ENCODE measurements around the gene FASTKD3. TPM values are rescaled to one million over a fixed set of nuclear protein-coding genes. Genes with fewer than 3 reads are reported as not detected.
"Not testable (repeated sequence)": the region's sequence is repeated elsewhere in the genome, so short reads cannot be mapped to it uniquely, and the experiment has no call there.

FASTKD3 gene
- total RNA-seq (2014; rRNA removed; shearing (Covaris generic)) = 15.4 and 16.4 TPM in 2 replicates

GRCh38 chr5:7868773-7869473 is at the start of gene FASTKD3, which contains the start of gene MTRR:
Gene FASTKD3, minus strand, starts transcription at chr5:7869031. Its CDS starts 948 bp downstream, at chr5:7868083.
Gene MTRR, plus strand, starts transcription at chr5:7869148. Its CDS starts 1,647 bp downstream, at chr5:7870795.
- DNase-seq = peak; percentile 95
- Histone ChIP-seq H3K4me3 (ENCODE audit: insufficient read depth, low read depth, low read length) (peak within 1 kb of the TSS; percentile 85), H3K27me3 (ENCODE audit: control insufficient read depth, insufficient read depth, low read length) (no peaks in the 10 kb centered on the region)

GRCh38 chr5:7917130-7918123 is 48.6 kb upstream of the FASTKD3 start:
- Histone ChIP-seq H3K36me3 (replicated peaks; ENCODE audit: control insufficient read depth, insufficient read depth, low read length) (no peaks in the 10 kb centered on the region), H3K4me3 (ENCODE audit: insufficient read depth, low read depth, low read length) (no peak overlapping the region), H3K27me3 (ENCODE audit: control insufficient read depth, insufficient read depth, low read length) (no peaks in the 10 kb centered on the region)
- no peak for DNase-seq

More at GRCh38 chr5:7868773-7869473, at the start of gene FASTKD3, which contains the start of gene MTRR:
- no peaks in the 10 kb centered on the region; the same call in 1 of the 2 replicates for H3K36me3 ChIP-seq (replicated peaks; ENCODE audit: control insufficient read depth, insufficient read depth, low read length)

- H3K27me3 ChIP-seq (ENCODE audit: control insufficient read depth, insufficient read depth, low read length) = no peaks in the 10 kb centered on the region
- H3K36me3 ChIP-seq (replicated peaks; ENCODE audit: control insufficient read depth, insufficient read depth, low read length) = no peaks in the 10 kb centered on the region
- DNase-seq = no peak
- no peak overlapping the region for H3K4me3 ChIP-seq (ENCODE audit: insufficient read depth, low read depth, low read length)
Measured at GRCh38 chr5:7916171-7916804, 47.5 kb upstream of the FASTKD3 start.

GRCh38 chr5:7911429-7911771 is 42.6 kb upstream of the FASTKD3 start:
- not testable (repeated sequence) for H3K36me3 ChIP-seq (replicated peaks; ENCODE audit: control insufficient read depth, insufficient read depth, low read length); H3K27me3 ChIP-seq (ENCODE audit: control insufficient read depth, insufficient read depth, low read length); DNase-seq; H3K4me3 ChIP-seq (ENCODE audit: insufficient read depth, low read depth, low read length)

GRCh38 chr5:7910738-7911428 is 42.1 kb upstream of the FASTKD3 start:
- no peaks in the 10 kb centered on the region for H3K27me3 ChIP-seq (ENCODE audit: control insufficient read depth, insufficient read depth, low read length)
- no peak overlapping the region for H3K4me3 ChIP-seq (ENCODE audit: insufficient read depth, low read depth, low read length)
- no peaks in the 10 kb centered on the region for H3K36me3 ChIP-seq (replicated peaks; ENCODE audit: control insufficient read depth, insufficient read depth, low read length)
- no peak for DNase-seq

- no peak for DNase-seq
- no peak overlapping the region for H3K4me3 ChIP-seq (ENCODE audit: insufficient read depth, low read depth, low read length)
Measured at GRCh38 chr5:7908317-7908716, 39.5 kb upstream of the FASTKD3 start.

GRCh38 chr5:7907612-7908011 is 38.8 kb upstream of the FASTKD3 start:
- no peak for DNase-seq
- no peaks in the 10 kb centered on the region for H3K36me3 ChIP-seq (replicated peaks; ENCODE audit: control insufficient read depth, insufficient read depth, low read length)
- no peaks in the 10 kb centered on the region for H3K27me3 ChIP-seq (ENCODE audit: control insufficient read depth, insufficient read depth, low read length)
- H3K4me3 ChIP-seq (ENCODE audit: insufficient read depth, low read depth, low read length) = no peak overlapping the region

More at GRCh38 chr5:7908317-7908716, 39.5 kb upstream of the FASTKD3 start:
- H3K36me3 ChIP-seq (replicated peaks; ENCODE audit: control insufficient read depth, insufficient read depth, low read length) = no peaks in the 10 kb centered on the region
- no peaks in the 10 kb centered on the region for H3K27me3 ChIP-seq (ENCODE audit: control insufficient read depth, insufficient read depth, low read length)

GRCh38 chr5:7904170-7904569 is 35.3 kb upstream of the FASTKD3 start:
- Histone ChIP-seq H3K27me3 (ENCODE audit: control insufficient read depth, insufficient read depth, low read length) (no peaks in the 10 kb centered on the region), H3K36me3 (replicated peaks; ENCODE audit: control insufficient read depth, insufficient read depth, low read length) (peaks cover 6% of the 10 kb centered on the region), H3K4me3 (ENCODE audit: insufficient read depth, low read depth, low read length) (no peak overlapping the region)
- DNase-seq = no peak

- Histone ChIP-seq H3K27me3 (ENCODE audit: control insufficient read depth, insufficient read depth, low read length) (no peaks in the 10 kb centered on the region), H3K4me3 (ENCODE audit: insufficient read depth, low read depth, low read length) (no peak overlapping the region), H3K36me3 (replicated peaks; ENCODE audit: control insufficient read depth, insufficient read depth, low read length) (peaks cover 11% of the 10 kb centered on the region)
- DNase-seq = no peak
Measured at GRCh38 chr5:7902666-7903625, 34.1 kb upstream of the FASTKD3 start.

GRCh38 chr5:7902201-7902600 is 33.4 kb upstream of the FASTKD3 start:
- Histone ChIP-seq H3K4me3 (ENCODE audit: insufficient read depth, low read depth, low read length) (no peak overlapping the region), H3K27me3 (ENCODE audit: control insufficient read depth, insufficient read depth, low read length) (no peaks in the 10 kb centered on the region), H3K36me3 (replicated peaks; ENCODE audit: control insufficient read depth, insufficient read depth, low read length) (peaks cover 13% of the 10 kb centered on the region)
- DNase-seq = no peak

- DNase-seq = peak; percentile 22
- Histone ChIP-seq H3K27me3 (ENCODE audit: control insufficient read depth, insufficient read depth, low read length) (no peaks in the 10 kb centered on the region), H3K4me3 (ENCODE audit: insufficient read depth, low read depth, low read length) (no peak overlapping the region), H3K36me3 (replicated peaks; ENCODE audit: control insufficient read depth, insufficient read depth, low read length) (peaks cover 32% of the 10 kb centered on the region)
Measured at GRCh38 chr5:7897014-7897600, 28.3 kb upstream of the FASTKD3 start.

GRCh38 chr5:7894860-7895259 is 26.0 kb upstream of the FASTKD3 start:
- no peak for DNase-seq
- no peaks in the 10 kb centered on the region for H3K27me3 ChIP-seq (ENCODE audit: control insufficient read depth, insufficient read depth, low read length)
- H3K36me3 ChIP-seq (replicated peaks; ENCODE audit: control insufficient read depth, insufficient read depth, low read length) = peaks cover 30% of the 10 kb centered on the region
- H3K4me3 ChIP-seq (ENCODE audit: insufficient read depth, low read depth, low read length) = no peak overlapping the region

- Histone ChIP-seq H3K4me3 (ENCODE audit: insufficient read depth, low read depth, low read length) (no peak overlapping the region), H3K27me3 (ENCODE audit: control insufficient read depth, insufficient read depth, low read length) (no peaks in the 10 kb centered on the region), H3K36me3 (replicated peaks; ENCODE audit: control insufficient read depth, insufficient read depth, low read length) (peaks cover 31% of the 10 kb centered on the region)
- no peak for DNase-seq
Measured at GRCh38 chr5:7894439-7894838, 25.6 kb upstream of the FASTKD3 start.

All from H7 (cell line).